Measurements from ENCODE around the gene DFFA.

GRCh38 chr1:10510520-10511493 lies 38.5 kb upstream of the DFFA start:
- TF ChIP-seq, protein P1, sequence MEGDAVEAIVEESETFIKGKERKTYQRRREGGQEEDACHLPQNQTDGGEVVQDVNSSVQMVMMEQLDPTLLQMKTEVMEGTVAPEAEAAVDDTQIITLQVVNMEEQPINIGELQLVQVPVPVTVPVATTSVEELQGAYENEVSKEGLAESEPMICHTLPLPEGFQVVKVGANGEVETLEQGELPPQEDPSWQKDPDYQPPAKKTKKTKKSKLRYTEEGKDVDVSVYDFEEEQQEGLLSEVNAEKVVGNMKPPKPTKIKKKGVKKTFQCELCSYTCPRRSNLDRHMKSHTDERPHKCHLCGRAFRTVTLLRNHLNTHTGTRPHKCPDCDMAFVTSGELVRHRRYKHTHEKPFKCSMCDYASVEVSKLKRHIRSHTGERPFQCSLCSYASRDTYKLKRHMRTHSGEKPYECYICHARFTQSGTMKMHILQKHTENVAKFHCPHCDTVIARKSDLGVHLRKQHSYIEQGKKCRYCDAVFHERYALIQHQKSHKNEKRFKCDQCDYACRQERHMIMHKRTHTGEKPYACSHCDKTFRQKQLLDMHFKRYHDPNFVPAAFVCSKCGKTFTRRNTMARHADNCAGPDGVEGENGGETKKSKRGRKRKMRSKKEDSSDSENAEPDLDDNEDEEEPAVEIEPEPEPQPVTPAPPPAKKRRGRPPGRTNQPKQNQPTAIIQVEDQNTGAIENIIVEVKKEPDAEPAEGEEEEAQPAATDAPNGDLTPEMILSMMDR (conservative IDR thresholded peaks at IDR 0.05 in 1 of 2, IDR thresholded peaks at IDR 0.05 in 1 of 2; ENCODE audit: low read depth in 1 of 2, low read length in 2 of 2): no peak
- TF ChIP-seq EZH2 (IDR thresholded peaks at IDR 0.05; ENCODE audit: low read length, missing control alignments): no peak
